GM18498 (cell line): ENCODE measurements around the gene RPS2.

Source experiments
- ATAC-seq: cut with Tn5 transposase; IDR thresholded peaks from one replicate; pipeline ENCODE4 v1.9.1; 2021; ENCODE audit warnings: mild to moderate bottlenecking, moderate library complexity; ENCODE audit not compliant: unreplicated experiment

RPS2 gene

DNA sequence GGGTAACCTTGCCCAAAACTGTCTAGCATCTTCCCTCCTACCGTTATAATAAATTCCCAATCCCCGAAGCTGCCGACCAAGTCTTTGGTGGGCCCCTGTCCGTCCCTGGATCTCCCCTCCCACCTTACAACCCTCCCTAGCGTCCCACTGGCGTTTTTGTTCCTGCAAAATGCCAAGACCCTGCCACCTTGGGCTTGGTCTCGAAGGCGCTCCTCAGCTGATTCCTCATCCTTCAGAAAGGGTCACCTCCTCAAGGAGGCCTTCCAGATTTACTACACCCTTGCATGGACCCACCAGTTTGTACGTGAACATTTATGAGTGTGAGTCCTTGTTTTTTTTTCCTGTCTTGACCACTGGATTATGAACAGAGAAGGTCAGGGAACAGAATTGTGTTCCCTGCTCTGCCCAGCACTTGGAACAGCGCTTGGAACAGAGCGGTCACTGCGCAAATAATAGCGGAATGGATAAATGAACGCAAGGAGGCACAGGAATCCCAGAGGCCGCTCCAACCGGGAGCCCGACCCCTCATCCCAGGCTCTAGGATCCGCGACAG lies 18.4 kb upstream of the RPS2 start:
- ATAC-seq = no peak

DNA sequence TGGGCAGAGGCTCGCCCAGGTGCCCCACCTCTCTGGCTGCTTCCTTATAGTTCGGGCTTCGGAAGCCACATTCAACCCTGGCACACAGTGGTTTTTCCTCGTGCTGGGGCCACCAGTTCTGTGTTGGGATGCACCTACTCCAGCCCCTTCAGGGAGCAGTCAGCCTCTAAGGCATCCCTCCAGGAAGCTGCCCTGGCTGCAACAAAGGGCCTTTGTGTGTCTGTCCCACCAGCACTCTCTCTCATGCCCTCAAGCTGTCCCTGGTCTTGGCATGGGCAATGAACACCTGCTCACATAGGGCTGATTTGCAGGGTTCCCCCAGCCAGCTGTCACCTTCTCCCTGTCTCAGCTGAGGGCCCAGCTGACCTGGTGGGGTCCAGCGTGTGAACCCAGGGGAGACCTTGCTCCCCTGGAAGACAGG lies 17.4 kb upstream of the RPS2 start:
- ATAC-seq = no peak

DNA sequence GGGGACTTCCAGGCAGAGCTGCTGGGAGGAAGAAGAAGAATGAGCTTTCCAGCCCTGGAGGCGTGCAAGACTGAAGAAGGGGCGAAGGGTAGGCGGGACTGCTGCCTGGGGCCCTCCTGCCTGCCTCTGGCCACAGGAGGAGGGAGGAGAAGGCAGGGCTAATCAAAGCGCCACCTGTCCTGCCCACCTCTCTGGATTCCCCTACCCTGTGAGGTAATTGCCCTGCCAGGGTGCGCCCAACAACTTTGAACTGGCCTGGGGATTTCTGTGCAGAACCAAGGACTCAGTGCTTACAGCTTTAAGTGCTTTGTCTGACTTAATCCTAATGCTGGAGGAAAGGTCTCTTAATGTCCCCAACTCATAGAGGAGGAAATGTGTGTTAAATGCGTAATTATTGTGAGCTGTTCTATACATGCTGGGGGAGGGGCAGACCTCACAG lies 16.8 kb upstream of the RPS2 start, which contains the start of gene NOXO1:
Gene NOXO1 (minus strand): TSS at position 72 of the 439 bp plus-strand sequence. CDS start 290 bp downstream, outside the sequence.
- ATAC-seq = no peak

DNA sequence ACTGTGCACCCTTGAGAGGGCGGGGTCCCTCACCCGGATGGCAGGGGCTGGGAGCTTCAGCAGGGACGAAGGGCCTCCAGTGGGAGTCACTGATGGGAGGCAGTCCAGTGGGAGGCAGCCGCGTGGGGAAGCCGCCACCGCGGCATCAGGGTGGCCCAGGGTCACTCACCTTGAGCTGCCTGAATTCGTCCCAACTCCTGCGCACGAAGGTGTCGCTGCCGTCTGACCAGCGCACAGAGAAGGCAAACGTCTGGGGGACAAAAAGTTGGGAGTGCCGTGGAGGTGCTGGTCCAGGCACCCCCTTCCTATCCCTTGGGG lies 16.1 kb upstream of the RPS2 start:
- ATAC-seq = no peak

DNA sequence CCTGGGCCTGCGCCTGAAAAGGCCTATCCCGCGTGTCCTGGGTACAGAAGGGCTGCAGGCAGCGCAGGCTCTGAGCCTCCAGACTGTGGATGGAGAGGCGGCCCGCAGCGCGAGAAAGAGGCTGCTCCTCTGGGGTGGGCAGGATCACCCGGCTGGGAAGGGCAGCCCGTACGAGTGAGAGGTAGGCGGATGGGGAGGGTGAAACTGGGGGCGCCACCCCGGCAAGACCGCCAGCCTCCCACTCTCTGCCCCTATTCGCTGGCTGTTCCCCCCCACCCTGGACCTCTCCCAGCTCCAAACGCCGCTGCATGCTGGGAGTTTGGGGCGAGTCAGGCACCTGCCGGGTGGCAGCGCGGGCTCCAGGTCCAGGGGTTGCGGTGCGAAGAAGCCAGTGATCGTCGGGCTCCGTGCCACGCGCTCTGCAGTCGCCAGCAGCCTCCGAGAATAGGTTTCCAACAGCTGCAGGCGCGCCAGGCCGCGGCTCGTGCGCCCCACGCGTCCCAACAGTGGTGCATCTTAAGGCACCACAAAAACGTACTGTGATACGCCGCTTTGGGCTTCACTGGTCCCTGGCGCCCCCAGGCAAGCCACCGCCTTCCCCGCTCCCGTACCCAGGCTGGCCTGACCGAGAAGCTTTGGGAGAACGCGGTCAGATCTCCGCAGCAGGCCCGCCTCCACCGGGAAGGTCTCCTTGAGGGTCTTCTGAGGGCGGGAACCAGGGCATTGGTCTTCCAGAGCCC lies 15.6 kb upstream of the RPS2 start:
- ATAC-seq = no peak

DNA sequence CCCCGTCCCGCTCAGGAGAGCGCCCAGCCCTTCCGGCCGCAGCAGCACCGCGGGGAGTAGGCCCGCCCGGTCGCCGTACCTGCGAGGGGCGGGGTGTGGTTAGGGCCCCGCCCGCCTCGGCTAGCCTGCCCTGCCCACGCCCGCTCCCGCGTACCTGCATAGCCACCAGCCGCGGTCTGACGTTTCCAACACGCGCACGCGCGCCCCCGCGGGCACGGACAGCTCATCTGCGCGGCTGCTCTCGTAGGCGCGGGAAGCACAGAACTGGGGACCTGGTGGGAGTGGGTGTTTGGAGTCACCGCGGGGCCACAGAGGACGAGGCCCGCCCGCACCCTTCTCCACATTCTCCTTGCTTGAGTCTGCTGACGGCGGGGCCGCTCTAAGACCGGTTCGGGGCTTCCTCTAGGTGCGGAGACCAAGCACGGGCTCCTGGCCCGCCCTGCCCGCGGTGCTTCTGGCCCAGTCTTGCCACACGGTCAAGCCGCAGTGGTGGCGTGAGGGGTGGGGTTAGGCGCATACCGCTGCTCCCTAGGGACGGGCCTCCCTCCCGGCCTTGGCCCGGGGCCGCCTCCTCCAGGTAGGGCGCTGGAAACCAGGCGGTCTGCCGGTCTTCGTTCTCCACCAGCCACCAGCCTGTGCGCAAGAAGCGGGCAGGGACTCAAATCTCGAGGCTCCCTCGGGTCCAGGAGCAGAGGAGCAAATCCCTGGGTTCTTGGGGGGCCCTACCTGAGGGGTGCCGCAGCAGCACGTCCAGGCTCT lies 14.8 kb upstream of the RPS2 start:
- no peak for ATAC-seq

DNA sequence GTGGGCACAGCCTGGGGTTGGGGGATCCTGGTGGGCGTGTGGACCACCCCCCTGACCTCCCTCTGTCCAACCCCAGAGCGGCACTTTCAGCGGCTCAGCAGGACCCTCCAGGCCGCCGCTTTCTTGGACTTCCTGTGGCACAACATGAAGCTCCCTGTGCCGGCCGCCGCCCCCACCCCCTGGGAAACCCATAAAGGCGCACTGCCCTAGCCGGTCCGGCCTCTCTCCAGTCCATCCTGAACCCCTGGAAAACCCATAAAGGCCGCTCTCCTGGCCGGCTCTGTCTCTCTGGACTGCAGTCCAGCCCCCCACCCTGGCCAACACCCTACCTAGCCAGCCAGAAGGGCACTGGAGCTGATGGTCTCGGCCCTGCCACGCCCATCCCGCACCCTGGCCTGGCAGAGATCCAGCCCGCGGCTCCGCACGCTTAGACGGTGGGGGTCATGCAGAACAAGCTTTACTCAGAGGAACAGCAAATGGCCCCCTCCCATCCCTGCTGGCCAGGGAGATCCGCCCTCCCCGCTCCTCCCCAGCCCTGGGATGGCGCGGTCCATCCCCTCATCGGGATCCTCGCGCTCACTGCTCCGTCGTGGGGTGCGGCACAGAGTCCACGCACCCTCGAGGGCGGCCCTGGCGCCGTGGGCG lies 14.0 kb upstream of the RPS2 start:
- no peak for ATAC-seq

DNA sequence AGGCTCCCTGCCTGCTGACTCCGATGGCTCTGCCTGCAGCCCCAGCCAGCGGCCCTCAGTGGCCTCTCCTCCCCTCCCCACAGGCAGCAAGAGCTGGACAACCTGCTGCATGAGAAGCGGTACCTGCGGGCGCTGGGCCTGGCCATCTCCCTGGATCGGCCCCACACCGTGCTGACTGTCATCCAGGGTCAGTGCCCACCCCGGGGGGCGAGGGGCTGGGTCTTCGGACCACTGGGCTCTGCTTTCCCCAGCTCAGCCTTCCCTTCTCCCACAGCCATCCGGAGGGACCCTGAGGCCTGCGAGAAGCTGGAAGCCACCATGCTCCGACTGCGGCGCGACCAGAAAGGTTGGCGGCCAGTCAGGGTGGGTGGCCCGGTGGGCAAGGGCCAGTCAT lies 13.2 kb upstream of the RPS2 start:
- no peak for ATAC-seq

DNA sequence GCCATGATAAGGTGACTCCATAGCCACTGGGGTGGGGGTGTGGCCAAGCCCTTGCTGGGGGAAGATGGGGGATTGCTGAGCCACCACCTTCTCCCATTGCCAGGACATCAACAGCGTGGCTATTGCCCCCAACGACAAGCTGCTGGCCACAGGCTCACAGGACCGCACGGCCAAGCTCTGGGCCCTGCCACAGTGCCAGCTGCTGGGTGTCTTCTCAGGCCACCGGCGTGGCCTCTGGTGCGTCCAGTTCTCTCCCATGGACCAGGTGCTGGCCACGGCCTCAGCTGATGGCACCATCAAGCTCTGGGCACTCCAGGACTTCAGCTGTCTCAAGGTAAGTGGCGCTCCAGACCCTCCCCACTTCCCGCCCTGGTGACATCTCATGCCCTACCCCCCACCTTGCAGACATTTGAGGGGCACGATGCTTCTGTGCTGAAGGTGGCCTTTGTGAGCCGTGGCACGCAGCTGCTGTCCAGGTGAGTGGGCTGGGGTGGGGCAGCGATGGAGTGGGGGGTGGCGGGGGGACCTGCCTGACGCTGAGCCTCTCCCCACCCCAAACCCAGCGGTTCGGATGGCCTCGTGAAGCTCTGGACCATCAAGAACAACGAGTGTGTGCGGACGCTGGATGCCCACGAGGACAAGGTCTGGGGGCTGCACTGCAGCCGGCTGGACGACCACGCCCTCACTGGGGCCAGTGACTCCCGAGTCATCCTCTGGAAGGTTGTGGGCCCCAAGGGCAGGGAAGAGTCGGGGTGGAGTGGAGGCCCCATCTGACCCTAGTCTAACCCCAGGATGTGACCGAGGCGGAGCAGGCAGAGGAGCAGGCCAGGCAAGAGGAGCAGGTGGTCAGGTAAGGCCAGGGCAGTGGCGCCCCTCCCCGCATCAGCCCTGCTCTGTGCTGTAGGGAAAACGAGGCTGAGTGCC lies 12.6 kb upstream of the RPS2 start:
- no peak for ATAC-seq

DNA sequence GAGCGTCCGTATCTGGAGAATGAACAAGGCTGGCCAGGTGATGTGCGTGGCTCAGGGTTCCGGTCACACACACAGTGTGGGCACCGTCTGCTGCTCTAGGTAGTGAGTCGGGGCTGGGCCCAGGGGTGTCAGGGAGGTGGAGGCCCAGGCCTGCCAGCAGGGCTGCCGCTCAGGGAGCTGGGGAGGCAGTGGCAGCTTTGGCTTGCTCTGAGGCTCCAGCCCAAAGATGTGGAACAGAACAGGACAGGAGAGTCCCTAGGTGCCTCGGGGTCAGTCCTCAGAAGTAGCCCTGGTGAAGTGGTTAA lies 11.5 kb upstream of the RPS2 start:
- ATAC-seq = no peak

DNA sequence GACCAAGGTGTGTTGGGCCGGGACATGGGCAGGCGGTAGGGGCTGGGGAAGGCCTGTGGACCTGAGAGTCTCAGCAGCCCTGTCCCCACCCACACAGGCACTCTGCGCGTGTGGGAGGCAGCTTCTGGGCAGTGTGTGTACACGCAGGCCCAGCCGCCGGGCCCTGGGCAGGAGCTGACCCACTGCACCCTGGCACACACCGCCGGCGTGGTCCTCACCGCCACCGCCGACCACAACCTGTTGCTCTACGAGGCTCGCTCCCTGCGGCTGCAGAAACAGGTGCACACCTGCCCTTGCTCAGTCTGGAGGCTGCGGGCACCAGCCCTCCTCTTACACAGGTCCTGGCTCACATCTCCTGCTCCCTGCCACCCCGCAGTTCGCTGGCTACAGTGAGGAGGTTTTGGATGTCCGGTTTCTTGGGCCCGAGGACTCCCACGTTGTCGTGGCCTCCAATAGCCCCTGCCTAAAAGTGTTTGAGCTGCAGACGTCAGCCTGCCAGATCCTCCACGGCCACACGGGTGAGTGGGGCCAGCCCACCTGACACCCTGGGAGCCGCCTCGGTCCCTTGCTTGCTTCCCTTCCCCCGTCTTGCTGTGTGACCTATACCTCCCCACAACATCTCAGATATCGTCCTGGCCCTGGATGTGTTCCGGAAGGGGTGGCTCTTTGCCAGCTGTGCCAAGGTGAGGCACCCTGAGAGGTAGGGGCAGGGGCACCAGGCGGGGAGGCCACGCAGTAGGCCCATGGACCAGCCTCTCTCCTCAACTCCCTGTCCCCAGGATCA lies 11.0 kb upstream of the RPS2 start:
- ATAC-seq = no peak

DNA sequence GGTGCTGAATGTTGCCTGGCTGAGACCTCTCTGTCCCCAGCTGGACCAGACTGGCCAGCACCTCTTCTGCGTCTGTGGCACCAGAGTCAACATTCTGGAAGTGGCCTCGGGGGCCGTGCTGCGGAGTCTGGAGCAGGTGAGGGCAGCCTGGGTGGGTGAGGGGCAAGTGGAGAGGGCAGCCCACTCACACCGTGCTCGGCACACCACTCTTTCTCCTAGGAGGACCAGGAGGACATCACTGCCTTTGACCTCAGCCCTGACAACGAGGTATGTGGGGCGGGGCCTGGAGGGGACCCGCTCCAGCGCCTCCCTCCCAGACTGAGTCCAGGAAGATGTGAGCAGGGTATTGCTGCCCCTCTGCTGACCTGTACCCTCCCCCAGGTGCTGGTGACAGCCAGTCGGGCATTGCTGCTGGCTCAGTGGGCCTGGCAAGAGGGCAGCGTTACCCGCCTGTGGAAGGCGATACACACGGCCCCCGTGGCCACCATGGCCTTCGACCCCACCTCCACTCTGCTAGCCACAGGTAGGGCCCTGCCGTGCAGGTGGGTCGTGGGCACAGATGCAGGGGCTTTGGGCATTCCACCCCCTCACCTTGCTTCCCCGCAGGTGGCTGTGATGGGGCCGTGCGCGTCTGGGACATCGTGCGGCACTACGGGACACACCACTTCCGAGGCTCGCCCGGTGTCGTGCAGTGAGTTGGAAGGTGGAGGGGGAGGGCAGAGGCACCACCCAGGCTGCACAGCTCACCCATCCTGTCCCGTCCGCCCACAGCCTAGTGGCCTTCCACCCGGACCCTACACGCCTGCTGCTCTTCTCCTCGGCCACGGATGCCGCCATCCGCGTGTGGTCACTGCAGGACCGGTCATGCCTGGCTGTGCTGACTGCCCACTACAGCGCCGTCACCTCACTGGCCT lies 9.8 kb upstream of the RPS2 start:
- no peak for ATAC-seq

DNA sequence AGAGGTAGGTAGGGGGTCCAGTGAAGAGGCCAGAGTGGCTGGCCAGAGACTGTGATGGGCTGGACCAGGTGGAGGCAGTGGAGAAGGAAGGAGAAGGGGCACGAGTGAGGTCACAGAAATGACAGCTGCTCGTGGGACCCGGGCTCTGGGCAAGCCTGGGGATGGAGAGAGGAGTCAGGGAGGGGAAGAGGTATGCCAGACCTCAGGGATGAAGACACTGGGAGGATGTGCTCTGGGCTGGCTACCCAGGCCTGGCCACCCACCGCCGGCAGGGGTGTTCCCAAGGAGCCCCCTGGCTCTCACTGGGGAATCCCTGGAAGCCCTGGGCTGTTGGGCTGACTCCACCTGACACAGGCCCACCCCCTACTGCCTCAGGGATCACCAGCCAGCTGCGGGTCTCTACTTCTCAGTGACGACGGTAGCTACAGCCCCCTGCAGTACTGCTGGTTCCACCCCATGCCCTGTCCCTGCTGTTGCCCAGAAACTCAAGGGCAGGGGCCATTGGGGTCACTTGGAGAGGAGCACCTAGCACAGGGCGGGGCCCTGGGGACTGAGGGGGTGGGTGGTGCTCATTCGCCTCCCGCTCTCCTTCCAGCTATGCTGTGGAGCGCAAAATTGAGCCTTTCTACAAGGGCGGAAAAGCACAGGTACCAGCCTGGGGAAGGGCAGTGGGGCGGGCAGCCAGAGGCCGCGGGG lies 9.0 kb upstream of the RPS2 start:
- no peak for ATAC-seq

DNA sequence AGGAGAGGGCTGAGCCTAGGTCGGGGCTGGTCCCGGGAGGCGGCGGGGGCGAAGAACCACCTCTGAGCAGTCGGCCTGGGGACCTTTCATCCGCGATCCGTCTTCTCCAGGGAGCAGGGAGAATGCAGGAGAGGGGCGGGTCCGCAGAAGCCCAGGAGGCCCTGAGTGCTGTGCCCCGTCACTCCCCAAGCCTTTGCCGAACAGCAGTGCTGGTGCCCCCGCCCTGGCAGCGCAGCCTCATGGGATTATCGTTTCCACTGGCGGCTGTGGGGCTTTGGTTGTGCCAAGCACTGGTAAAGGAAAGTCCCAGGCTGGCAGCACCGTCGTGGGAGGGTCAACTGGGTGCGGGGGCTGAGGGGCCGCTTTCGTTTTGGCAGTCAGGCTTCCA lies 7.9 kb upstream of the RPS2 start:
- ATAC-seq = no peak

DNA sequence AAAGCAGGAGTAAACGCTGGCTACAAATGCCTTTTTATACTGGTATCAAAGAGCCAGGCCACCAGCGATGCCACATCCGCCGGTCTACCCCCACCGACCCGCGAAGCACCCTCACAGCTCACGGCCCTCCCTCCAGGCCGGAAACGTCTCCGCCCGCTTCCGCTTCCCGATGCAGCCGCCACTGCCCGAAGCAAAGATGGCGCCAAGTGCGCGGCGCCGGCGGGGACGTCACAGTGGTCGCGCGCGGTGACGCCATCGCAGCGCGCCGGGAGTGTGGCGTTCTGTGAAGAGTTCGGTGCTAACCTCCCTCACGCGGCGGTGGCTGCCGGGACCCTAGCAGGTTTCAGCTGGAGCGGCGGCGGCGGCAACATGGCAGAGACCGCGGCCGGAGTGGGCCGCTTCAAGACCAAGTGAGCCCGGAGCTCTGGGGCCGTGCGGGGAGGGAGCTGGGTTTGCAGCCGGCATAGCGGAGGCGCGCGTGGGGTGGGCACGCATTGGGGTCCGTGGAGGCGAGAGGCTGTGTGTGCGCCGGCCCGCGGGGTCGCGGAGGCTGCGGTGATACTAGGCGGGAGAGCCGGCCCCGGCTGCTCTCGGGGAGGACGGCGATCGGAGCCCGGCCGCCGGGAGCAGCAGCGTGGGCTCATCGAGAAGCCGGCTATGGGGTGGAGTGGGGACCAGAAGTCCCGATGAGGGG lies 7.3 kb upstream of the RPS2 start, which contains the start of gene TBL3:
Gene TBL3 (plus strand): TSS at position 258 of the 694 bp plus-strand sequence. CDS start 112 bp downstream, at position 370.
- peak; percentile 81 for ATAC-seq

DNA sequence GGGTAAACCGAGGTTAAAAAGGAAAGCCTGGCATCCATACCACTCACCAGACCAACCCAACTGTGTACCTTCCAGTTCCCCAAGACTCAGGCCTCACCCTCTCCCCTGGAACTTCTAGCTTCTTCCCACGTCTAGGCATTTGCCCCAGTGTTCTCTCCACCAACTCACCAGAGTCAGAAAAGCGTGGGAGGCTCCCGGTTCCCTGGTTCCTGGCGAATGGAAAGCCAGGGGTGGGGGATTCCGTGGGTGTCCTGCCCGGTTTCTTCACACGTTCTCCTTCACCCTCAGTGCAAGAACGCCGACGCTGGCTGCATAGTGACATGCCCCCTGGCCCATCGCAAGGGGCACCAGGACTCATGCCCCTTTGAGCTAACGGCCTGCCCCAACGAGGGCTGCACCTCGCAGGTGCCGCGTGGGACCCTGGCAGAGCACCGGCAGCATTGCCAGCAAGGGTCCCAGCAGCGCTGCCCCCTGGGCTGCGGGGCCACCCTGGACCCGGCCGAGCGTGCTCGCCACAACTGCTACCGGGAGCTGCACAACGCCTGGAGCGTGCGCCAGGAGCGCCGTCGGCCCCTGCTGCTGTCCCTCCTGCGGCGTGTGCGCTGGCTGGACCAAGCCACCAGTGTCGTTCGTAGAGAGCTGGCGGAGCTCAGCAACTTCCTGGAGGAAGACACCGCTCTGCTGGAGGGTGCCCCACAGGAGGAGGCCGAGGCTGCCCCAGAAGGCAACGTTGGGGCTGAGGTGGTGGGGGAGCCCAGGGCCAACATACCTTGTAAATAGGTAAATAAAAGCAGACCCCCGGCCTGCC lies 3.7 kb upstream of the RPS2 start:
- no peak for ATAC-seq

DNA sequence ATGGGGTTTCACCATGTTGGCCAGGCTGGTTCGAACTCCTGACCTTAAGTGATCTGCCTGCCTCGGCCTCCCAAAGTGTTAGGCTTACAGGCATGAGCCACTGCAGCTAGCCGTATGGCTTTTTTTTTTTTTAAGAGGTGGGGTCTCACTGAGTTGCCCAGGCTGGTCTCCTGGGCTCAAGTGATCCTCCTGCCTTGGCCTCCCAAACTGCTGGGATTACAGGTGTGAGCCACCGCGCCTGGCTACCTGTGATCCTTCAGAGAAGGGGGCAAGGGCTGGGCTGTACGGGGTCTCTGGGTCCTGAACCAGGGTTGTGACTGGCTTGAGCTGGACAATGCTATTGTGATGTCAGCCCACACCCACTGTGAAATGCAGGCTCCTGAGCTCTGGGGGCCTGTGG lies 1.8 kb upstream of the RPS2 start, which contains the start of gene RNF151:
Gene RNF151 (plus strand): TSS at position 397 of the 400 bp plus-strand sequence. CDS start 26 bp downstream, outside the sequence.
- ATAC-seq = no peak
